GM23338 (cell line): ENCODE measurements around the gene STEAP3. TPM values are rescaled to one million over a fixed set of nuclear protein-coding genes. Genes with fewer than 3 reads are reported as not detected.

Experiments used
- ATAC-seq: fragments of 200-7000 bp; cut with Tn5 transposase; 3 replicates; pipeline ENCODE4 v1.9.1; 2020
- DNase-seq: peaks from one replicate; pipeline ENCODE4 v3.0.0-alpha.2; 2015; ENCODE audit warnings: low spot score
- H2AFZ ChIP-seq: fragments of 200-600 bp; sonication (generic); 2 replicates; pipeline ENCODE4 v1.8.0; 2016; ENCODE audit warnings: antibody characterized with exemption, mild to moderate bottlenecking, moderate library complexity
- H3F3A ChIP-seq: fragments of 200-600 bp; sonication (generic); replicated peaks from 2 replicates; pipeline ENCODE4 v1.8.0; 2017; ENCODE audit warnings: antibody characterized with exemption, mixed run types, low read depth
- H3K27ac ChIP-seq: fragments of 200-600 bp; sonication (generic); 2 replicates; pipeline ENCODE4 v1.6.1; 2016; ENCODE audit warnings: low read depth
- H3K27me3 ChIP-seq: fragments of 200-600 bp; sonication (generic); 2 replicates; pipeline ENCODE4 v1.8.0; 2016; ENCODE audit warnings: mild to moderate bottlenecking, mixed run types, moderate library complexity; ENCODE audit not compliant: insufficient read depth
- H3K36me3 ChIP-seq: fragments of 200-600 bp; sonication (generic); 2 replicates; pipeline ENCODE4 v1.8.0; 2016; ENCODE audit warnings: mild to moderate bottlenecking; ENCODE audit not compliant: insufficient read depth
- H3K4me1 ChIP-seq: fragments of 200-600 bp; sonication (generic); 2 replicates; pipeline ENCODE4 v1.8.0; 2016; ENCODE audit warnings: mild to moderate bottlenecking, moderate library complexity; ENCODE audit not compliant: insufficient read depth
- H3K4me2 ChIP-seq: fragments of 200-600 bp; sonication (generic); 2 replicates; pipeline ENCODE4 v1.7.1; 2017; ENCODE audit warnings: mixed run types
- H3K4me3 ChIP-seq: fragments of 200-600 bp; sonication (generic); 2 replicates; pipeline ENCODE4 v1.6.1; 2016; ENCODE audit warnings: mixed run types
- H3K79me2 ChIP-seq: fragments of 200-600 bp; sonication (generic); replicated peaks from 2 replicates; pipeline ENCODE4 v1.8.0; 2017; ENCODE audit warnings: mild to moderate bottlenecking; ENCODE audit not compliant: insufficient read depth
- H3K9me2 ChIP-seq: fragments of 200-600 bp; sonication (generic); 2 replicates; pipeline ENCODE4 v1.8.0; 2017; ENCODE audit not compliant: insufficient read depth
- H4K20me1 ChIP-seq: fragments of 200-600 bp; sonication (generic); replicated peaks from 2 replicates; pipeline ENCODE4 v1.8.0; 2017; ENCODE audit warnings: mild to moderate bottlenecking; ENCODE audit not compliant: insufficient read depth
- H3K27ac Mint-ChIP-seq: 2 replicates; pipeline ENCODE4 v1.8.0; 2020; ENCODE audit warnings: inconsistent platforms, mild to moderate bottlenecking, moderate library complexity, mixed read lengths
- H3K27me3 Mint-ChIP-seq: 3 replicates; pipeline ENCODE4 v1.8.0; 2022; ENCODE audit warnings: low read depth, mild to moderate bottlenecking, moderate library complexity, mixed read lengths, inconsistent platforms; ENCODE audit not compliant: insufficient read depth, poor library complexity
- H3K36me3 Mint-ChIP-seq: 3 replicates; pipeline ENCODE4 v1.8.0; 2021; ENCODE audit warnings: low read depth, mild to moderate bottlenecking, inconsistent platforms, moderate library complexity, mixed read lengths
- H3K4me1 Mint-ChIP-seq: 3 replicates; pipeline ENCODE4 v1.8.0; 2020; ENCODE audit warnings: mild to moderate bottlenecking, inconsistent platforms, mixed read lengths
- H3K4me3 Mint-ChIP-seq: 3 replicates; pipeline ENCODE4 v1.8.0; 2021; ENCODE audit warnings: moderate library complexity, mild to moderate bottlenecking, inconsistent platforms, mixed read lengths
- H3K9me3 Mint-ChIP-seq: 3 replicates; pipeline ENCODE4 v1.8.0; 2020; ENCODE audit warnings: moderate library complexity, mild to moderate bottlenecking, inconsistent platforms, mixed read lengths
- CREB1 ChIP-seq: fragments of 250-450 bp; sonication (Bioruptor Pico); IDR thresholded peaks from 2 replicates; pipeline ENCODE4 v1.5.0; 2020; ENCODE audit warnings: low read depth, mild to moderate bottlenecking, moderate library complexity
- CTCF ChIP-seq, 2 experiments: fragments of 200-600 bp in 1 of 2; sonication (generic) in 1 of 2; conservative IDR thresholded peaks; 2 replicates each; pipeline versions ENCODE4 v1.5.1 to v1.6.1; 2016 to 2017; ENCODE audit warnings: antibody characterized with exemption in 2 of 2, low read depth in 2 of 2, mild to moderate bottlenecking in 2 of 2, moderate library complexity in 1 of 2
- ETS1 ChIP-seq: IDR thresholded peaks from 2 replicates; pipeline ENCODE4 v1.6.1; 2016; ENCODE audit warnings: antibody characterized with exemption
- EZH2 ChIP-seq: fragments of 200-600 bp; sonication (generic); IDR thresholded peaks from one replicate; pipeline ENCODE4 v1.8.0; 2017; ENCODE audit warnings: antibody characterized with exemption, mild to moderate bottlenecking, low read depth; ENCODE audit not compliant: unreplicated experiment
- EZH2phosphoT487 ChIP-seq: fragments of 200-600 bp; sonication (generic); IDR thresholded peaks from one replicate; pipeline ENCODE4 v1.8.1; 2018; ENCODE audit warnings: antibody characterized with exemption; ENCODE audit not compliant: unreplicated experiment
- JUNB ChIP-seq: IDR thresholded peaks from one replicate; pipeline ENCODE4 v1.6.1; 2016; ENCODE audit warnings: antibody characterized with exemption; ENCODE audit not compliant: unreplicated experiment
- NANOG ChIP-seq: IDR thresholded peaks from 2 replicates; pipeline ENCODE4 v1.6.1; 2016; ENCODE audit warnings: antibody characterized with exemption, borderline replicate concordance
- POLR2AphosphoS5 ChIP-seq: IDR thresholded peaks from 2 replicates; pipeline ENCODE4 v1.6.1; 2016; ENCODE audit warnings: antibody characterized with exemption, low read depth
- STAT1 ChIP-seq: IDR thresholded peaks from one replicate; pipeline ENCODE4 v1.6.1; 2016; ENCODE audit warnings: antibody characterized with exemption; ENCODE audit not compliant: unreplicated experiment
- ZNF114 ChIP-seq: fragments of 250-450 bp; sonication (Bioruptor Pico); IDR thresholded peaks from 2 replicates; pipeline ENCODE4 v1.5.0; 2020; ENCODE audit warnings: mild to moderate bottlenecking, moderate library complexity
- ZNF331 ChIP-seq: fragments of 250-450 bp; sonication (Bioruptor Pico); IDR thresholded peaks from 2 replicates; pipeline ENCODE4 v1.5.0; 2020; ENCODE audit warnings: low read depth, mild to moderate bottlenecking, moderate library complexity
- polyA plus RNA-seq: library from polyadenylated mRNA; unstranded; fragments of >200 nt; fragmentation: Nextera tagmentation; extraction: Ambion mirVana; gene quantifications from 2 replicates; pipeline ENCODE4 v1.2.1, GENCODE V29; 2016
- total RNA-seq: library from RNA; depleted of rRNA; stranded (reverse); fragments of >200 nt; shearing (Covaris generic); gene quantifications from 2 replicates; pipeline ENCODE4 v1.2.3, GENCODE V29; 2014
- TF ChIP-seq, protein P1 (sequence below): IDR thresholded peaks from one replicate; pipeline ENCODE4 v1.6.1; 2018; ENCODE audit warnings: antibody characterized with exemption; ENCODE audit not compliant: unreplicated experiment

STEAP3 gene
- total and polyA plus RNA-seq, 2 experiments from 2014 or later = 8.6 to 27.3 TPM

DNA sequence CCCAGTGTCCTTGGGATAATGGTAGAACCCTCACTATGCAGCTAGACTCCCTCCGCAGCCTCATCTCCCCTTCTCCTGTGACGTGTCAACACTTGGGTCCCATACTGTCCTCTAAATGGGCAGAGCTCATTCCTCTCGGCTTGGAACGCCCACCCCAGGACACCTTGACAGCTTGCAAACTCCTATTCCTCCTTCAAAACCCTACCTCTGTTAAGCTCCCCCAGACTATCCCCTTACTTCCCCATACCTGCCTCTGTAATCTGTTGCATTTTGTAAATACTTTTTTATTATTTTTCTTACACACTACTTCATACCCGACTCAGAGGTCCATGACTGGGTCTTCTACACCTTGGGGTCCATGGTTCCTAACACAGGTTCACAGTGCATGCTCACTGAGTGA, 28.0 kb downstream of the STEAP3 start:
- Mint-ChIP-seq H3K36me3 (peaks cover 48% of the 10 kb centered on the region), H3K27me3 (peaks cover 16% of the 10 kb centered on the region), H3K9me3 (no peaks in the 10 kb centered on the region), H3K4me1 (peaks cover 32% of the 10 kb centered on the region), H3K27ac (no peak overlapping the region), H3K4me3 (no peak overlapping the region)
- no peak overlapping the region for H3K27ac ChIP-seq
- no peak overlapping the region for H3K4me3 ChIP-seq
- DNase-seq (no peak), ATAC-seq (no peak)
- H3K36me3 ChIP-seq = 0 out of 2 replicates have a peak, but pooled peaks cover 5% of the 10 kb centered on the region
- H3K27me3 ChIP-seq = no peaks in the 10 kb centered on the region
- no peaks in the 10 kb centered on the region for H3K9me2 ChIP-seq
- peaks cover 20% of the 10 kb centered on the region for H3K4me1 ChIP-seq
- H3K79me2 ChIP-seq = no peaks in the 10 kb centered on the region
- H4K20me1 ChIP-seq = no peaks in the 10 kb centered on the region
- peaks cover 5% of the 10 kb centered on the region; the same call in 1 of the 2 replicates for H3F3A ChIP-seq
- no peak overlapping the region for H3K4me2 ChIP-seq
- H2AFZ ChIP-seq = no peak overlapping the region
- TF ChIP-seq ZNF114 (CRISPR knock-in tag) (no peak), CREB1 (no peak), ETS1 (no peak)

GRCh38 chr2:119252186-119253113, 28.8 kb downstream of the STEAP3 start:
- ATAC-seq = no peak
- 0 out of 2 replicates have a peak, but pooled peaks cover 5% of the 10 kb centered on the region for H3K36me3 ChIP-seq
- Mint-ChIP-seq H3K27ac (no peak overlapping the region), H3K36me3 (peaks cover 40% of the 10 kb centered on the region), H3K4me3 (no peak overlapping the region), H3K9me3 (no peaks in the 10 kb centered on the region), H3K4me1 (peaks cover 38% of the 10 kb centered on the region), H3K27me3 (peaks cover 11% of the 10 kb centered on the region)
- no peak overlapping the region for H2AFZ ChIP-seq
- H3K9me2 ChIP-seq = no peaks in the 10 kb centered on the region
- no peaks in the 10 kb centered on the region for H3K79me2 ChIP-seq
- peaks cover 6% of the 10 kb centered on the region; the same call in 1 of the 2 replicates for H3F3A ChIP-seq
- H3K4me3 ChIP-seq = no peak overlapping the region
- H3K27ac ChIP-seq = no peak overlapping the region
- H3K4me1 ChIP-seq = peaks cover 28% of the 10 kb centered on the region
- H3K4me2 ChIP-seq = no peak overlapping the region
- no peaks in the 10 kb centered on the region for H4K20me1 ChIP-seq
- H3K27me3 ChIP-seq = no peaks in the 10 kb centered on the region
- no peak for DNase-seq
- TF ChIP-seq EZH2phosphoT487 = no peak
- no peak for TF ChIP-seq JUNB
- TF ChIP-seq, protein P1, sequence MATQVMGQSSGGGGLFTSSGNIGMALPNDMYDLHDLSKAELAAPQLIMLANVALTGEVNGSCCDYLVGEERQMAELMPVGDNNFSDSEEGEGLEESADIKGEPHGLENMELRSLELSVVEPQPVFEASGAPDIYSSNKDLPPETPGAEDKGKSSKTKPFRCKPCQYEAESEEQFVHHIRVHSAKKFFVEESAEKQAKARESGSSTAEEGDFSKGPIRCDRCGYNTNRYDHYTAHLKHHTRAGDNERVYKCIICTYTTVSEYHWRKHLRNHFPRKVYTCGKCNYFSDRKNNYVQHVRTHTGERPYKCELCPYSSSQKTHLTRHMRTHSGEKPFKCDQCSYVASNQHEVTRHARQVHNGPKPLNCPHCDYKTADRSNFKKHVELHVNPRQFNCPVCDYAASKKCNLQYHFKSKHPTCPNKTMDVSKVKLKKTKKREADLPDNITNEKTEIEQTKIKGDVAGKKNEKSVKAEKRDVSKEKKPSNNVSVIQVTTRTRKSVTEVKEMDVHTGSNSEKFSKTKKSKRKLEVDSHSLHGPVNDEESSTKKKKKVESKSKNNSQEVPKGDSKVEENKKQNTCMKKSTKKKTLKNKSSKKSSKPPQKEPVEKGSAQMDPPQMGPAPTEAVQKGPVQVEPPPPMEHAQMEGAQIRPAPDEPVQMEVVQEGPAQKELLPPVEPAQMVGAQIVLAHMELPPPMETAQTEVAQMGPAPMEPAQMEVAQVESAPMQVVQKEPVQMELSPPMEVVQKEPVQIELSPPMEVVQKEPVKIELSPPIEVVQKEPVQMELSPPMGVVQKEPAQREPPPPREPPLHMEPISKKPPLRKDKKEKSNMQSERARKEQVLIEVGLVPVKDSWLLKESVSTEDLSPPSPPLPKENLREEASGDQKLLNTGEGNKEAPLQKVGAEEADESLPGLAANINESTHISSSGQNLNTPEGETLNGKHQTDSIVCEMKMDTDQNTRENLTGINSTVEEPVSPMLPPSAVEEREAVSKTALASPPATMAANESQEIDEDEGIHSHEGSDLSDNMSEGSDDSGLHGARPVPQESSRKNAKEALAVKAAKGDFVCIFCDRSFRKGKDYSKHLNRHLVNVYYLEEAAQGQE = no peak
- no peak for TF ChIP-seq ZNF114 (CRISPR knock-in tag)
- no peak for TF ChIP-seq NANOG
- TF ChIP-seq ETS1 = no peak
- TF ChIP-seq EZH2 = no peak
- no peak for TF ChIP-seq ZNF331 (CRISPR knock-in tag)
- no peak for TF ChIP-seq POLR2AphosphoS5
- no peak for TF ChIP-seq STAT1
- TF ChIP-seq CREB1 = no peak
- TF ChIP-seq CTCF (conservative IDR thresholded peaks at IDR 0.05; ENCODE audit: low read depth in 2 of 2) = no peak; a peak in 1 of 4 replicates
